HepG2 (cell line): ENCODE results near the gene ATRNL1. TPM values are rescaled to one million over a fixed set of nuclear protein-coding genes. Genes with fewer than 3 reads are reported as not detected.

ENCODE experiments used
- ATRX ChIP-seq: sonication (generic); formaldehyde crosslinking; IDR thresholded peaks from 2 replicates; pipeline ENCODE4 v1.4.0; 2020; ENCODE audit warnings: missing genetic modification reagents, borderline replicate concordance
- EHMT2 ChIP-seq: fragments of 200-600 bp; sonication (generic); IDR thresholded peaks from 2 replicates; pipeline ENCODE4 v1.7.0; 2017; ENCODE audit warnings: antibody characterized with exemption, low read depth, low read length, borderline replicate concordance
- HCFC1 ChIP-seq: fragments of 150-350 bp; IDR thresholded peaks from 2 replicates; pipeline ENCODE4 v1.6.1; 2014; ENCODE audit warnings: low read depth, low read length
- HNF4G ChIP-seq, 2 experiments: sonication (generic) in 1 of 2; formaldehyde crosslinking in 1 of 2; IDR thresholded peaks; 2 replicates each; pipeline versions ENCODE4 v1.4.0 to v1.6.1; 2011 to 2020; ENCODE audit warnings: borderline replicate concordance in 2 of 2, low read depth in 2 of 2, mild to moderate bottlenecking in 2 of 2, low read length in 1 of 2, missing genetic modification reagents in 1 of 2, moderate library complexity in 1 of 2
- IKZF4 ChIP-seq: sonication (generic); formaldehyde crosslinking; IDR thresholded peaks from 2 replicates; pipeline ENCODE4 v1.5.1; 2020; ENCODE audit warnings: borderline replicate concordance, mild to moderate bottlenecking, low read depth, missing genetic modification reagents; ENCODE audit errors: not compliant biosample characterization
- MTF1 ChIP-seq: sonication (generic); formaldehyde crosslinking; IDR thresholded peaks from 2 replicates; pipeline ENCODE4 v1.5.0; 2020; ENCODE audit warnings: missing genetic modification reagents
- YY1 ChIP-seq: IDR thresholded peaks from 2 replicates; pipeline ENCODE4 v1.6.1; 2011; ENCODE audit warnings: low read length, low read depth, moderate library complexity, mild to moderate bottlenecking; ENCODE audit not compliant: insufficient read depth, insufficient replicate concordance
- ZBTB39 ChIP-seq: sonication (generic); formaldehyde crosslinking; IDR thresholded peaks from 2 replicates; pipeline ENCODE4 v1.5.0; 2020; ENCODE audit warnings: missing genetic modification reagents
- ZFY ChIP-seq: sonication (generic); formaldehyde crosslinking; IDR thresholded peaks from 2 replicates; pipeline ENCODE4 v1.4.0; 2020; ENCODE audit warnings: missing genetic modification reagents
- ZNF235 ChIP-seq: sonication (generic); formaldehyde crosslinking; IDR thresholded peaks from 2 replicates; pipeline ENCODE4 v1.8.1; 2023; ENCODE audit warnings: mild to moderate bottlenecking, missing genetic modification reagents, borderline replicate concordance
- ZNF263 ChIP-seq: sonication (generic); formaldehyde crosslinking; IDR thresholded peaks from 2 replicates; pipeline ENCODE4 v1.4.0; 2020; ENCODE audit warnings: missing genetic modification reagents
- ZNF281 ChIP-seq: sonication (generic); formaldehyde crosslinking; IDR thresholded peaks from 2 replicates; pipeline ENCODE4 v1.4.0; 2020; ENCODE audit warnings: missing genetic modification reagents, borderline replicate concordance
- ZNF44 ChIP-seq: sonication (generic); formaldehyde crosslinking; IDR thresholded peaks from 2 replicates; pipeline ENCODE4 v1.5.1; 2020; ENCODE audit warnings: mild to moderate bottlenecking, missing genetic modification reagents
- ZNF501 ChIP-seq: sonication (generic); formaldehyde crosslinking; IDR thresholded peaks from 2 replicates; pipeline ENCODE4 v1.5.1; 2020; ENCODE audit warnings: mild to moderate bottlenecking, moderate library complexity, missing genetic modification reagents
- ZNF589 ChIP-seq: sonication (generic); formaldehyde crosslinking; conservative IDR thresholded peaks from 2 replicates; pipeline ENCODE4 v1.8.0; 2022; ENCODE audit warnings: mild to moderate bottlenecking, moderate library complexity, missing genetic modification reagents
- polyA plus RNA-seq, 8 experiments: library from polyadenylated mRNA; depleted of rRNA in 3 of 8; stranded (reverse) in 7 of 8; unstranded in 1 of 8; fragments of >200 nt; fragmentation: Illumina TruSeq in 4 of 8; extraction: Trizol in 4 of 8; gene quantifications; 2 replicates each; pipeline versions ENCODE4 v1.2.1 to v1.2.3, GENCODE V29; 2011 to 2016; ENCODE audit warnings: low read depth in 4 of 8, missing spikeins in 1 of 8, mixed read lengths in 1 of 8; ENCODE audit not compliant: insufficient read depth in 1 of 8
- total RNA-seq, 5 experiments: library from RNA; depleted of rRNA; stranded (reverse); fragments of >200 nt; fragmentation: Illumina TruSeq; extraction: Trizol; gene quantifications; 2 replicates each; pipeline ENCODE4 v1.2.3, GENCODE V29; 2016; ENCODE audit warnings: low read depth in 1 of 5

Gene ATRNL1
- total and polyA plus RNA-seq, 2 of the 13 experiments (the other 11 are each of a cell fraction or from before 2014, with no cell fraction given), result 0.04 TPM; not detected in 1

GRCh38 chr10:115982526-115982925 lies 889.4 kb downstream of the ATRNL1 start (continued):
- TF ChIP-seq ZBTB39 (no peak), ZFY (CRISPR knock-in tag) (no peak), EHMT2 (no peak), ZNF501 (no peak), ZNF281 (CRISPR knock-in tag) (no peak), HNF4G (IDR thresholded peaks at IDR 0.05; ENCODE audit: borderline replicate concordance, low read depth, low read length) (no peak), HNF4G (CRISPR knock-in tag; IDR thresholded peaks at IDR 0.05; ENCODE audit: borderline replicate concordance, low read depth) (no peak), IKZF4 (CRISPR knock-in tag) (no peak), ZNF44 (no peak), YY1 (no peak), ATRX (CRISPR knock-in tag) (no peak), HCFC1 (no peak), ZNF235 (CRISPR knock-in tag) (no peak), ZNF263 (CRISPR knock-in tag) (no peak), MTF1 (no peak), ZNF589 (no peak)
